RWPE1 (cell line): ENCODE results near the gene KIAA1217.

ENCODE experiments used
- CTCF ChIA-PET: fragments of 350-600 bp; sonication (Branson Sonifier 250); formaldehyde crosslinking; extraction: SDS; loops from one replicate; lab custom pipeline; 2021; lab: Yijun Ruan, JAX
- POLR2A ChIA-PET: fragments of 400-600 bp; formaldehyde crosslinking; extraction: SDS; loops from one replicate; lab custom pipeline; 2020; ENCODE audit warnings: antibody characterized with exemption; ENCODE audit not compliant: low non-redundant PET; lab: Yijun Ruan, JAX
- DNase-seq: peaks from one replicate; pipeline ENCODE4 v3.0.0; 2012; ENCODE audit warnings: low spot score
- H3K27ac ChIP-seq: fragments of 450-650 bp; 2 replicates; pipeline ENCODE4 v1.5.1; 2017
- TF ChIP-seq, protein P1 (sequence below): fragments of 450-650 bp; conservative IDR thresholded peaks from 2 replicates; pipeline ENCODE4 v1.5.1; 2017; ENCODE audit warnings: low read depth, mild to moderate bottlenecking

KIAA1217 gene

DNA sequence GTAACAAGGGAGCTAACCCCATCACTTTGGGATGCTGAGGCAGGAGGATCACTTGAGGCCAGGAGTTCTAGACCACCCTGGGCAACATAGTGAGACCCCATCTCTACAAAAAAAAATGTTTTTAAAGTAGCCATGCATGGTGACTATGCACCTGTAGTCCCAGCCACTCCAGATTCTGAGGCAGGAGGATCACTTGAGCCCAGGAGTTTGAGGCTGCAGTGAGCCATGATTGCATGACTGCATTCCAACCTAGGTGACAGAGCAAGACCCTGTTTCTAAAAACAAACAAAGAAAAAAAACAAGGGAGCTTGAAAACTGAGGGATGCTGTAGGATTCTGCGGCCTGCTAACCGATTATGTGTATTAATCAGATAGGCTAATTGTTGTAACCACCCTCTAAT lies 4.9 kb downstream of the KIAA1217 start:
- H3K27ac ChIP-seq = no peak overlapping the region
- CTCF ChIA-PET = interaction anchor here (0.6 kb wide), 2 partner anchors 194 to 233 kb away, joined by 4 to 5 read pairs; no protein-coding TSS in a partner anchor
- DNase-seq = no peak
- TF ChIP-seq, protein P1, sequence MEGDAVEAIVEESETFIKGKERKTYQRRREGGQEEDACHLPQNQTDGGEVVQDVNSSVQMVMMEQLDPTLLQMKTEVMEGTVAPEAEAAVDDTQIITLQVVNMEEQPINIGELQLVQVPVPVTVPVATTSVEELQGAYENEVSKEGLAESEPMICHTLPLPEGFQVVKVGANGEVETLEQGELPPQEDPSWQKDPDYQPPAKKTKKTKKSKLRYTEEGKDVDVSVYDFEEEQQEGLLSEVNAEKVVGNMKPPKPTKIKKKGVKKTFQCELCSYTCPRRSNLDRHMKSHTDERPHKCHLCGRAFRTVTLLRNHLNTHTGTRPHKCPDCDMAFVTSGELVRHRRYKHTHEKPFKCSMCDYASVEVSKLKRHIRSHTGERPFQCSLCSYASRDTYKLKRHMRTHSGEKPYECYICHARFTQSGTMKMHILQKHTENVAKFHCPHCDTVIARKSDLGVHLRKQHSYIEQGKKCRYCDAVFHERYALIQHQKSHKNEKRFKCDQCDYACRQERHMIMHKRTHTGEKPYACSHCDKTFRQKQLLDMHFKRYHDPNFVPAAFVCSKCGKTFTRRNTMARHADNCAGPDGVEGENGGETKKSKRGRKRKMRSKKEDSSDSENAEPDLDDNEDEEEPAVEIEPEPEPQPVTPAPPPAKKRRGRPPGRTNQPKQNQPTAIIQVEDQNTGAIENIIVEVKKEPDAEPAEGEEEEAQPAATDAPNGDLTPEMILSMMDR = no peak
- POLR2A ChIA-PET = no interaction called here

DNA sequence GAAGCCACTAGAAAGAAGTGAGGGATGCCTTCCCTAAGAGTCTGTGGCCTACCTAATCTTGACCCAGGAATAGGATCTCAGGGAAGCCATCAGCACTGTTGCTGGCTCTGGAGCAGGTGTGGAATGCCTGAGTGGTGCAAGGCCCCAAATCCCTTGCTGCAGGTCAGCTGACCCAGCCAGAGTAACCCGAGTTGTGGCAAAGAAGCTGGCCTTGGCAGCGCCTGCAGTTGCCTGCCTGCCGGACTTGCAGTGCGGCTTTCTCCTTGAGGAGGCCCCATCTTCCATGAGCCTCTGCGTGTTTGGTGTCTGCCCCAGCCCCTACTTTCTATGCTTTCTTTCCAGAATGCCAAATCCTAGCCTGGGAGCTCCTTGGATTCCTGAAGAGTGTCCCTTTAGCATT lies 5.8 kb downstream of the KIAA1217 start:
- no peak overlapping the region for H3K27ac ChIP-seq
- TF ChIP-seq, protein P1 = no peak
- ChIA-PET CTCF (interaction anchor here (0.6 kb wide), 1 partner anchor 27 kb away, joined by 4 read pairs; no protein-coding TSS in a partner anchor), POLR2A (no interaction called here)
- no peak for DNase-seq

DNA sequence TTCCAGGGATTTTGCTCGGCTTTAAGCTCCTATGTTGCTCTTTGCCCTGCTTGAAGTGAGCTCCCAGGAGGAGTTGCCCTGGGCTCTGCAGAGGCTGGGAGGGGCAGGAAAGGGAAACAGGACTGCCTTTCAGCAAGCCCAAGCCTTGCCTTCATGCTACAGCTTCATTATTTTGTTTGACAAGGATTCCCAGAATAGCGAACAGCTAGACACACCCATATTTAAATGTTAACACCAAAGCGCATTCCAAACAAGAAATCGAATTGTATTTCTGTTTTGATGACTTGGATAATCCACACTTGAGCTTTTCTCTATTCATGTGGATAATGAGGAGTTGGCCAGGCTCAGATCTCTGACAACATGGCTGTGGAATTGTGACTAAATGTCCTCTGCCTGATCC lies 6.3 kb downstream of the KIAA1217 start:
- TF ChIP-seq, protein P1 = no peak
- DNase-seq = no peak
- CTCF ChIA-PET = interaction anchor here (0.6 kb wide), 1 partner anchor 27 kb away, joined by 4 read pairs; no protein-coding TSS in a partner anchor
- POLR2A ChIA-PET = no interaction called here
- H3K27ac ChIP-seq = no peak overlapping the region

DNA sequence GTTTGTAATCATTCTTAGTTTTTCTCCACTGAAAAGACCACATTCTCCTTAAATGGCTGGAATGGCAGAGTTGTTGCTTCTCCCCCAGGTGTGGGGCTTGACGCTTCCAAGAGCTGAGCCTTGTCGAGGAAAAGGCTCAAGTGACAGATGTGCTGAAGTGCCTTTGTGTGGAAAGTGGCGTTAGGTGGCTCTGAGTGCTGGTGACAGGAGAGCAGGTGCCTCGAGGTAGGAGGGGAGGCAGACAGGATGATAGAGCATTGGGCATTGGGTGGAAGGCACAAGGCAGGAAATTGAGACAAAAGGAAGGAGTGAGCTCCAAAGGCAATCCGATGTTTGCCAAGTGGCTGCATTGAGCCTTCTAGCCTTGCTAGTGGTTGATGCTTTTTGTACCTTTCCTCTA lies 6.7 kb downstream of the KIAA1217 start:
- TF ChIP-seq, protein P1 = no peak

DNA sequence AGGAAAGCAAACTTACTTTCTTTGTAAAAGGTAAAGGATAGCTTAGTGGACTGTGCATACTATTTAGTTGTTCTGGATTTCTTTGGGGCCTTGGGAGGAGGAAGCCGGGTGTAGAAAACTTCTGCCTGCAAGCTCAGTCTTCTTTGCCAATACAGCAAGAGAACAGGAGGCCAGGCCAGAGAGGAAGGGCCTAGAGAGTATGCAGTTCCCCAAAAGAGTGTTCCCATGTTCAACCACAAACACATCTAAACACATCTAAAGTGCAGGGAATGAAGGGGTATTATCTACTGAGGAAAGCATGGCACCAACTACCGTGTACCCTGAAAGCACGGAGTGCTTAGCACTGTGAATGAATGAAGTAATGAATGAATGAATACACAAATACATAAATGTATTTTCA lies 11.0 kb downstream of the KIAA1217 start:
- TF ChIP-seq, protein P1 = no peak
- CTCF ChIA-PET = no interaction called here
- H3K27ac ChIP-seq = no peak overlapping the region
- POLR2A ChIA-PET = no interaction called here
- DNase-seq = no peak

More for the DNA sequence above, 6.7 kb downstream of the KIAA1217 start:
- no peak for DNase-seq
- no peak overlapping the region for H3K27ac ChIP-seq
- CTCF ChIA-PET = no interaction called here
- POLR2A ChIA-PET = no interaction called here

DNA sequence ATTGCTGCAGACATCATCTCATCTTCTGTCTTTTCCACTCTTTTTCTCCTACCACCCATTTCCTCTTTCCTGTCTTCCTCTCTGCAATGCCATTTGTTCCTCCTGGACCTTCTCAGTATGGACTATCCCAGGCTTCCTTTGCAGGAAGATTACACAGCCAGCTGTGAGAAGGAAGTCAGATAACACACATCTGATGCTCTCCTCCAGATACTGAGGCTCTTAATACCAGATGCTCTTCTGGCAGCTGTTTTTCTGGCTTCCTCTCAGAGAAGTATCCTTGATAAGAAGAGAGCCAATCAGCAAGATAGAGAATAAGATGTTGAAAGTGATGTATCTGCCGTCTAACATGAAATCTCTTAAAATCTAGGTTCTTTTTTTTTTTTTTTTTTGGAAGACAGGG lies 14.4 kb downstream of the KIAA1217 start:
- DNase-seq = no peak
- TF ChIP-seq, protein P1 = no peak
- no peak overlapping the region for H3K27ac ChIP-seq
- ChIA-PET CTCF (no interaction called here), POLR2A (no interaction called here)
